Suprapubic skin (tissue), 4 donors: ENCODE results near the gene RASAL3.

ENCODE experiments used
- POLR2A ChIP-seq, 2 donors: fragments of 450-650 bp; IDR thresholded peaks; one replicate each; pipeline ENCODE4 v1.6.1; 2017; ENCODE audit warnings: antibody characterized with exemption in 2 of 2, mild to moderate bottlenecking in 2 of 2, moderate library complexity in 2 of 2
- POLR2AphosphoS5 ChIP-seq, 3 donors: sonication (generic); formaldehyde crosslinking; IDR thresholded peaks; one replicate each; pipeline ENCODE4 v1.6.1; 2017; ENCODE audit warnings: antibody characterized with exemption in 3 of 3

DNA sequence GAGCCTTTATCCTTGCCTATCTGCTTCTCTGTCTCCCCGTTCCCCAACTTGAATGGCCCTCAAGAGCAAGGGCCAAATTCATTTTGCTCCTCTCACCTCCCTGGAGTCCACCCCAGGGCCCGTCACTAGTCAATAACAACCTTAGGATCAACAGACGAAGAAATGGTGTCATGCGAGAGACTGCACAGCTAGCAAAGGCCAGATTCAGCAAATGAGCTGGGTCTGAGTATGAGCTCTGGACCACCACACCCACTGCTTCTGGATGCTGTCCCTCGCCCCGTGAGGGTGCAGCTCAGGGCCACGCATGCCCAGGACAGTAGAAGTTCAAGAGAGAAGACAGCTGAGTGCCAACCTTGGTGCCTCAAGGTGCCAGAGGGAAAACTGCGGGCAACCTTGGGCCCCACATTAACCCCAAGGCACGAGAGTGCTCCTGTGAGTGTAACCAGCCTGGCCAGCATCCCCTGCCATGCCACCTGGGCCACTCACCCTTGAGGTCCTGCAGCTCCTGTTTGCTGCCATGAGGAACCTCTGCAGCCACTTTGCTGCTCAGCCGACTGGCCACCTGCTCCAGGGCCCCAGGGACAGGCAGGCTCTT is 33.7 kb downstream of the RASAL3 start:
- TF ChIP-seq POLR2A (IDR thresholded peaks at IDR 0.05), result no peak
- TF ChIP-seq POLR2AphosphoS5 (IDR thresholded peaks at IDR 0.05), result no peak
